Forelimb muscle (tissue), 1 donor: ENCODE data around the gene MAN2A2. TPM values are rescaled to one million over a fixed set of nuclear protein-coding genes. Genes with fewer than 3 reads are reported as not detected.

Experiments used
- DNase-seq: peaks from one replicate; pipeline ENCODE4 v3.0.0-alpha.2; 2013; ENCODE audit warnings: low read depth
- polyA plus RNA-seq: library from polyadenylated mRNA; unstranded; fragments of 120-200 nt; gene quantifications from one replicate; pipeline ENCODE4 v1.2.1, GENCODE V29; 2013; ENCODE audit not compliant: insufficient read length

Gene MAN2A2
- 34.7 TPM for polyA plus RNA-seq

GRCh38 chr15:90902840-90903732 lies at the start of gene MAN2A2:
Gene MAN2A2 (plus strand): TSS chr15:90903302. CDS start chr15:90904208, 906 bp downstream.
- DNase-seq = no peak

DNA sequence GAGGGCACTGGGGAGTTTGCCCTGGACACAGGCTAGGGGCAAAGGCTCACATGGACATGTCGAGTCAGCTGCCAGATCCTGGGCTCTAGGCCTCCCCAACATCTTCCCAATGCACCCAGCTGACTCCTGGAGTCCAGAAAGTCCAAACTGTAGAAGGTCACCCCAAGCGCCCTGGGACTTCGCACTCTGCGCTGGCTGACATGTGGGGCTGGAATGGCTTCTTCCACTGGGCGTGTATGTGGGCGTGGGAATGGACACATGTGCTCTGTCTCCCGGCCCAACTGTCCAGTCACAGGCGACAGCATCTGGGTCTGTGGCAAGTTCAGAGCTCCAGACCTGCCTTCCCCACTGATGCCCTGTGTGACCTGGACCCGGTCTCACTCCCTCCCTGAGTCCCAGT lies 48.0 kb upstream of the MAN2A2 start:
- no peak for DNase-seq

GRCh38 chr15:90857337-90857736 lies 45.8 kb upstream of the MAN2A2 start:
- DNase-seq = no peak

DNA sequence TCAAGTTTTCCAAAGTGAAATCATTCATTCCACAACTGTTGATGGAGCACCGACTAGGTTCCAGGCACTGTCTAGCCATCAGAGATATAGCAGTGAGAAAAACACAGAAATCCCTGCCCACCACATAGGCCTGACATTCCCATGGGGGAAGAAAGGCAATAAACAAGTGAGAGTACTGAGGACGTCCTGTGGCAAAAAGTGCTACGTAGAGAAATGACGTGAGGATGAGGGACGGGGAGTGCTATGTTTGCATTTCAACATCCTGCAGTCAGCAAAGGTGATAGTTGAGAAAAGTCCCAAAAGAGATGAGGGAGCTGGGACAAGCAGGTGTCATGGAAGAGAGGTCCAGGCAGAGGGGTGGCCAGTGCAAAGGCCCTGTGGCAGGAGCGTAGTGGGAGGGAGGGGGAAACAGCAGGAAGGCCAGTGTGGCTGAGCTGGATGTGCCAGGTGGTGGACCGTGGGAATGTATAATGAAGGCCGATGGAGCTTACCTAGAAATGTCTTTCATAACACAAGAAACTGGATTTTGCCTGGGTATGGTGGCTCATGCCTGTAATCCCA lies 45.1 kb upstream of the MAN2A2 start:
- DNase-seq = no peak

DNA sequence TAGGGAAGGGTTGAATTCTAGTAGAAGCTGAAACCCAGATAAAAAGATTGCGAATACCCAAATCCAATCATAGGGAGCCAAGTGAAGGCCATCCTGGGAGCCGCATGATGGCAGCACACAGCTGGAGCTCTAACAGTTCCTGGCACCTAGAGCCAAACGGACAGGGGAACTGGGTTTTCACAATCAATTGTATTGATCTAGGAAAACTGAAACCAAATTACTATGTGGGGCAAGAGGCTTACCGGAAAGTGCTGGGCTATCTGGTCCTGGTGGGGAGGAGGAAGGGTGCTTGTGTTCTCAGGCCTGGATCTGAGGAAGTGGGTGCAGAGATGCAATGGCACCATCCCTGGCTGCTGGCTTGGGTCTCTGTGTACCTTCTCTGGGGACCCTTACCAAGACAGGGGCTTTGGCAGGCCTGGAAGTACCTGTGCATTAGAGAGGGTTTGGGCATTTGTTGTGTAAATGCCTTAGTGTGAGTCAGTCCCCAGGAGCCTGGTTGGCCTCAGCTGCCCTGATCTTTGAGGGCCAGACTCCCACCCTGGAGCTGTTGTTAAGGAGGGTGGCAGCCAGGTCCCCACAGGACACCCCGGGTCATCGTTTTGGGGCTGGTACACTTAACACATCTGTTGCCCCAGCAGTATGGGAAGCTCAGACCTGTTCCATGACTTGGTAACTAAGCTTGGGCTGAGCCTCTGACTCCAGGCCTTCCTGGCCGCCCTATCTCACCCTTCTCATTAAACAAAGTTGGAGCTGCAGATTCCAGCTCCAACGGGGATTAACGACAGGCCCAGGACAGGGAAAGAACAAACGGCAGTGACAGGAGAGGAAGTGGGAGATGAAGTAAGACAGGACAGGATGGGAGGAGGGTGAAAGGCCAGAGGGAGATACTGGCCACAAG lies 43.6 kb upstream of the MAN2A2 start:
- DNase-seq = no peak

GRCh38 chr15:90860450-90860849 lies 42.7 kb upstream of the MAN2A2 start:
- no peak for DNase-seq

GRCh38 chr15:90860942-90861675 lies 42.0 kb upstream of the MAN2A2 start:
- DNase-seq = no peak

DNA sequence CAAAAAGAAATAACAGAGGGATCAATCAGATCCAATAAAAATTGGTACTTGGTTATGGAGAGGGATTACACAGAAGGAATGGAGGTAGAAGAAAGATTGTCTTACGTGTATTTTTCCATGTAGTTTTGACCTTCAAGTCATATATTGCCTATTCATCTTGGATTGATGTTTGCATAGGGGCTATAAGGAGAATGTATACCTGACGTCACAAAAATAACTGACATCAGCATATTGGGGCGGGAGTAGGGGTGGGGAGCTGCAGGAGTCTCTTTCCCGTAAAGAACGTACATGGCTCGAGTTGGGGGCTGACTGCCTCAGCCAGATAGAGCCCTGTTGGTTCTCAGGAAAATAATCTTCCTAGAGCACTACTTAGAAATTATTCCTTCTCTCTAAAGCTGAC lies 40.6 kb upstream of the MAN2A2 start:
- DNase-seq = no peak

- DNase-seq = no peak
Measured at GRCh38 chr15:90862964-90863778, 39.9 kb upstream of the MAN2A2 start.

DNA sequence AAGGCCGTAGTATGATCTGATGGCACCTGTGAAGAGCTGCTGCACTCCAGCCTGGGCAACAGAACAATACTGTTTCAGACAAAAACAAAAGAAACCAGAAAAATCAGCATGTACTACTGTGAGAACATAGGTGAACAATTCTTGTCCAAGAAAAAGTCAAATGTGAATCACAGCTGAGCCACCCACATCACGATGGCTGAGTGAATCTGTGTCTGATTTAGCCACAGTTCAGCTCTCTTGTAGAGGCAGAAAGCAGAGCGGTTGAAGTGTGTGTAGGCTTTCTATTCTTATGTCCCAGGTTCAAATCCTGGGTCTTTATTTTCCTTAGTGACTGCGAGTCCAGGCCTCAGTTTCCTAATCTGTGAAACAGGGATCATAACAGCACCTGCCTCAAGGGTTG lies 39.1 kb upstream of the MAN2A2 start:
- no peak for DNase-seq

DNA sequence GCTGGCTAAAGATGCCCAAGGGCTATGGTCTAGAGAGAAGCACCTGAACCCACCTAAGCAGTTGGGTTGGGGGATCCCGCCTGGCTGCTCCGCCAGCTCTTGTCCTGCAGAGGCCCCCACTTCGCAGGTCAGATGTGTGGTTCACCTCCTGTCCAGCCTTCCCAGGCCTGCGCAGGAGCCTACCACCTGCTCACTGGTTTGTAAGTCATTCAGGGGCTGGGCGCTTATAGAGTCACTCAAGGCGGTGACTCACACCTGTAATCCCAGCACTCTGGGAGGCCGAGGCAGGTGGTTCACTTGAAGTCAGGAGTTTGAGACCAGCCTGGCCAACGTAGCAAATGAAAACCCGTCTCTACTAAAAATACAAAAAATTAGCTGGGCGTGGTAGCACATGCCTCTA lies 38.6 kb upstream of the MAN2A2 start:
- no peak for DNase-seq

DNA sequence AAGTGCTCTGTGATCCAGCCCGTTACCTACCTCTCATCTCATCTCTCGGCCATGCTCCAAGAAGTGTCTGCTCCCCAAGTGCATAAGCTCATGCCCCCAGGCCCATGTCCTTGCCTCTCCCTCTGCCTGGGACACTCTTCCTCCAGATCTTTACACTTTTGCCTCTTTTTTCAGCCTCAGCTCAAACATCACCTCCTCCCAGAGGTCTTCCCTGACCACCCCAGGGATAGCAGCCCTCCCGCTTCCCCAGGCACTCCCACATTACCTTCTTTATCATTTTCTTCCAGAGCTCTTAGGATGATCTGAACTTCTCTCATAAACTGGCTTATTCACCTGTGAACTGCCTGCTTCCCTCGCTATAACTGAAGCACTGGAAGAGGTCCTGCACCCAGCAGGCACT lies 37.4 kb upstream of the MAN2A2 start:
- DNase-seq = no peak

DNA sequence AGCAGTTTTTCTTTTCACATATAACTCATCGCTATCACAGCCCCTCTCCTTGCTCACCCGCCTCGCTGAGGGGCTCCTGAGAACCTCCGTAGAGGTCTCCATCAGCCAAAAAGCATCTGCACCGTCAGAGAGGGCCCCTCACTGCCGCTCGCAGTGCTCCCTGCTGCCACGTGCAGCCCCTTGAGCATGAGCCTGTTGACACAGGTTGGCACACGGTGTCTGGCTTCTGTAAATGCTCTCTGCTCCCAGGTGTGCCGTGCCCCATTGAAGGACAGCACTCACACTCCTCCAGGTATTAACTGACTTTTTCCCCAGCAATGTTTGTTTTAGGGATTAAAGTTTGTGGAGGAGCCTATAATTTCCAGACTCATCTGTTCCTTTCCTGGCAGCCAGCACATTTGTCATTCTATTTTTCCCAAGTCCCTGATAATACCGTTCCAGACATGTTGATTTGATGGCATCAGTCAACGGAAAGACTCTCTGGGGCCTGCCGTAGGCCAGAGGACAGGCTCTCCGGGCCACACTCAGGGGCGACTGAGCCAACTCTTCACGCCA lies 36.9 kb upstream of the MAN2A2 start:
- no peak for DNase-seq

DNA sequence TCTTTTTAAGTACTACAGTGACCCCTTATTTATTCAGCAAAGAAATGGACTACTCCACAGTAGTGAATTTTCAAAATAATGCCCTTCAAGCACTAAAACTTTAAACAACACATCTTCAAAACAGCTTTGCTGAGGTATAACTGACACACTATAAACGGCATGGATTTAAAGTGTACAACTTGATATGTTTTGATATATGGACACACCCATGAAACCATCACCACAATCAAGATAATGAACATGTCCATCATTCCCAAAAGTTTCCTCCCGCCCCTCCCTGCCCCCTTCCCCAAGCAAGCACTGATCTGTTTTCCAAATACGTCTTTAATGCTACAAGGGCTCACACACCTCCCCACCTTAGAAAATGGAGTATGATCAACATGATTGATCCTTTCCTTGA lies 36.3 kb upstream of the MAN2A2 start:
- DNase-seq = no peak

GRCh38 chr15:90868261-90868689 lies 34.8 kb upstream of the MAN2A2 start, which contains the start of gene FURIN:
Gene FURIN (plus strand): TSS chr15:90868588. CDS start chr15:90875741, 7,153 bp downstream.
- no peak for DNase-seq

DNA sequence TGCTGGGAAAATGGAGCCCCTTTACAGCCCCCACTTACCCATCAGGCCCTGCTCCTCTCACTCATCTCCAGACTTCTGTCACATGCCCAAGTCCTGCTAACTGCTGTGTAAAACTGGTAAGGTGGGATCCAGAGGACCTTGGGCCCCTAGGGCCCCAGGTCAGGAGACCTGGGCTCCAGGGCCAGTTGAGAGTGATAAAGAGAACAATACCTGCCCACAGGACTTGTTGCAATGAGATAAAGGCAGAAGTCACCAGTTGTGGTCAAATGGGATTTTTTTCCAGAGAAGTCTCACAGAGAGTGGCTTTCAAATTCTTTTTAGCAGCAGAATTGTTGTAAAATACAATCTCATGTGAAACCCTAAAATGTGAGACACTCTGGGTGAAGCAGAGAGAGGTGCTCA lies 34.0 kb upstream of the MAN2A2 start:
- no peak for DNase-seq

GRCh38 chr15:90869601-90870353 lies 33.3 kb upstream of the MAN2A2 start:
- DNase-seq = no peak

- no peak for DNase-seq
Measured at GRCh38 chr15:90870354-90871138, 32.6 kb upstream of the MAN2A2 start.
